ENCODE data around the gene FAM72C.
"Not testable (repeated sequence)": the region's sequence is repeated elsewhere in the genome, so short reads cannot be mapped to it uniquely, and the experiment has no call there.

DNA sequence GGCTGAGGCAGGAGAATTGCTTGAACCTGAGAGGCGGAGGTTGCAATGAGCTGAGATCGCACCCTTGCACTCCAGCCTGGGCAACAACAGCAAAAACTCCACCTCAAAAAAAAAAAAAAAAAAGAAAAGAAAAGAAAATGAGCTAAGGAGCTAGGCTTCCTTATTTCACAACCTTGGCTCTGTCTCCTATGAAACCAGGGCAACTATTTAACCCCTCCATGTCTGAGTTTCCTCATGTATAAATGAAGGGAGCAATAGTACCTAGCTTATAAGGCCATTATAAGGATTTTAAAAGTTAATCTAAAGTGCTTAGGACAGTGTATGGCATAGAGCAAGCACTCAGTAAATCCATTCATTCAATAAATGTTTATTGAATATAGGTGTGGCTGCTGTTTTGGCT is 32.9 kb downstream of the FAM72C start:
- TF ChIP-seq, protein P1, sequence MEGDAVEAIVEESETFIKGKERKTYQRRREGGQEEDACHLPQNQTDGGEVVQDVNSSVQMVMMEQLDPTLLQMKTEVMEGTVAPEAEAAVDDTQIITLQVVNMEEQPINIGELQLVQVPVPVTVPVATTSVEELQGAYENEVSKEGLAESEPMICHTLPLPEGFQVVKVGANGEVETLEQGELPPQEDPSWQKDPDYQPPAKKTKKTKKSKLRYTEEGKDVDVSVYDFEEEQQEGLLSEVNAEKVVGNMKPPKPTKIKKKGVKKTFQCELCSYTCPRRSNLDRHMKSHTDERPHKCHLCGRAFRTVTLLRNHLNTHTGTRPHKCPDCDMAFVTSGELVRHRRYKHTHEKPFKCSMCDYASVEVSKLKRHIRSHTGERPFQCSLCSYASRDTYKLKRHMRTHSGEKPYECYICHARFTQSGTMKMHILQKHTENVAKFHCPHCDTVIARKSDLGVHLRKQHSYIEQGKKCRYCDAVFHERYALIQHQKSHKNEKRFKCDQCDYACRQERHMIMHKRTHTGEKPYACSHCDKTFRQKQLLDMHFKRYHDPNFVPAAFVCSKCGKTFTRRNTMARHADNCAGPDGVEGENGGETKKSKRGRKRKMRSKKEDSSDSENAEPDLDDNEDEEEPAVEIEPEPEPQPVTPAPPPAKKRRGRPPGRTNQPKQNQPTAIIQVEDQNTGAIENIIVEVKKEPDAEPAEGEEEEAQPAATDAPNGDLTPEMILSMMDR (IDR thresholded peaks at IDR 0.05 in 8 of 11, conservative IDR thresholded peaks at IDR 0.05 in 3 of 11), result not testable (repeated sequence)
- TF ChIP-seq POLR2A (IDR thresholded peaks at IDR 0.05), result not testable (repeated sequence)
